GM23338 (cell line): ENCODE results near the gene EPX.

Source experiments
- CREB1 ChIP-seq: fragments of 250-450 bp; sonication (Bioruptor Pico); IDR thresholded peaks from 2 replicates; pipeline ENCODE4 v1.5.0; 2020; ENCODE audit warnings: low read depth, mild to moderate bottlenecking, moderate library complexity
- EZH2 ChIP-seq: fragments of 200-600 bp; sonication (generic); IDR thresholded peaks from one replicate; pipeline ENCODE4 v1.8.0; 2017; ENCODE audit warnings: antibody characterized with exemption, mild to moderate bottlenecking, low read depth; ENCODE audit not compliant: unreplicated experiment
- EZH2phosphoT487 ChIP-seq: fragments of 200-600 bp; sonication (generic); IDR thresholded peaks from one replicate; pipeline ENCODE4 v1.8.1; 2018; ENCODE audit warnings: antibody characterized with exemption; ENCODE audit not compliant: unreplicated experiment
- JUNB ChIP-seq: IDR thresholded peaks from one replicate; pipeline ENCODE4 v1.6.1; 2016; ENCODE audit warnings: antibody characterized with exemption; ENCODE audit not compliant: unreplicated experiment
- POLR2AphosphoS5 ChIP-seq: IDR thresholded peaks from 2 replicates; pipeline ENCODE4 v1.6.1; 2016; ENCODE audit warnings: antibody characterized with exemption, low read depth
- REST ChIP-seq: IDR thresholded peaks from one replicate; pipeline ENCODE4 v1.6.1; 2018; ENCODE audit warnings: antibody characterized with exemption; ENCODE audit not compliant: unreplicated experiment
- STAT1 ChIP-seq: IDR thresholded peaks from one replicate; pipeline ENCODE4 v1.6.1; 2016; ENCODE audit warnings: antibody characterized with exemption; ENCODE audit not compliant: unreplicated experiment
- ZNF331 ChIP-seq: fragments of 250-450 bp; sonication (Bioruptor Pico); IDR thresholded peaks from 2 replicates; pipeline ENCODE4 v1.5.0; 2020; ENCODE audit warnings: low read depth, mild to moderate bottlenecking, moderate library complexity
- TF ChIP-seq, protein P1 (sequence below), 2 experiments: fragments of 200-600 bp in 1 of 2; sonication (generic) in 1 of 2; conservative IDR thresholded peaks; 2 replicates each; pipeline versions ENCODE4 v1.5.1 to v1.6.1; 2016 to 2017; ENCODE audit warnings: antibody characterized with exemption in 2 of 2, low read depth in 2 of 2, mild to moderate bottlenecking in 2 of 2, moderate library complexity in 1 of 2
- TF ChIP-seq, protein P2 (sequence below): IDR thresholded peaks from 2 replicates; pipeline ENCODE4 v1.6.1; 2016; ENCODE audit warnings: antibody characterized with exemption

- no peak for TF ChIP-seq STAT1
- TF ChIP-seq, protein P1, sequence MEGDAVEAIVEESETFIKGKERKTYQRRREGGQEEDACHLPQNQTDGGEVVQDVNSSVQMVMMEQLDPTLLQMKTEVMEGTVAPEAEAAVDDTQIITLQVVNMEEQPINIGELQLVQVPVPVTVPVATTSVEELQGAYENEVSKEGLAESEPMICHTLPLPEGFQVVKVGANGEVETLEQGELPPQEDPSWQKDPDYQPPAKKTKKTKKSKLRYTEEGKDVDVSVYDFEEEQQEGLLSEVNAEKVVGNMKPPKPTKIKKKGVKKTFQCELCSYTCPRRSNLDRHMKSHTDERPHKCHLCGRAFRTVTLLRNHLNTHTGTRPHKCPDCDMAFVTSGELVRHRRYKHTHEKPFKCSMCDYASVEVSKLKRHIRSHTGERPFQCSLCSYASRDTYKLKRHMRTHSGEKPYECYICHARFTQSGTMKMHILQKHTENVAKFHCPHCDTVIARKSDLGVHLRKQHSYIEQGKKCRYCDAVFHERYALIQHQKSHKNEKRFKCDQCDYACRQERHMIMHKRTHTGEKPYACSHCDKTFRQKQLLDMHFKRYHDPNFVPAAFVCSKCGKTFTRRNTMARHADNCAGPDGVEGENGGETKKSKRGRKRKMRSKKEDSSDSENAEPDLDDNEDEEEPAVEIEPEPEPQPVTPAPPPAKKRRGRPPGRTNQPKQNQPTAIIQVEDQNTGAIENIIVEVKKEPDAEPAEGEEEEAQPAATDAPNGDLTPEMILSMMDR (conservative IDR thresholded peaks at IDR 0.05; ENCODE audit: low read depth in 2 of 2): no peak
- TF ChIP-seq REST: no peak
- no peak for TF ChIP-seq EZH2
- TF ChIP-seq, protein P2, sequence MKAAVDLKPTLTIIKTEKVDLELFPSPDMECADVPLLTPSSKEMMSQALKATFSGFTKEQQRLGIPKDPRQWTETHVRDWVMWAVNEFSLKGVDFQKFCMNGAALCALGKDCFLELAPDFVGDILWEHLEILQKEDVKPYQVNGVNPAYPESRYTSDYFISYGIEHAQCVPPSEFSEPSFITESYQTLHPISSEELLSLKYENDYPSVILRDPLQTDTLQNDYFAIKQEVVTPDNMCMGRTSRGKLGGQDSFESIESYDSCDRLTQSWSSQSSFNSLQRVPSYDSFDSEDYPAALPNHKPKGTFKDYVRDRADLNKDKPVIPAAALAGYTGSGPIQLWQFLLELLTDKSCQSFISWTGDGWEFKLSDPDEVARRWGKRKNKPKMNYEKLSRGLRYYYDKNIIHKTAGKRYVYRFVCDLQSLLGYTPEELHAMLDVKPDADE: no peak
- TF ChIP-seq CREB1: no peak
- TF ChIP-seq POLR2AphosphoS5: no peak
- no peak for TF ChIP-seq ZNF331 (CRISPR knock-in tag)
- no peak for TF ChIP-seq JUNB
- no peak for TF ChIP-seq EZH2phosphoT487
These were observed 21.9 kb upstream of the EPX start for GRCh38 chr17:58170622-58171021.
